ENCODE measurements around the gene B4GALNT3. TPM values are rescaled to one million over a fixed set of nuclear protein-coding genes. Genes with fewer than 3 reads are reported as not detected.
"Not testable (repeated sequence)": the region's sequence is repeated elsewhere in the genome, so short reads cannot be mapped to it uniquely, and the experiment has no call there.

The B4GALNT3 gene
- total RNA-seq, 1 experiment from 2014 or later: 2.3 TPM

GRCh38 chr12:418432-418831 lies 41.3 kb upstream of the B4GALNT3 start:
- no peak for ATAC-seq
- intact Hi-C loops (cut with micrococcal nuclease; ENCODE audit: unreplicated experiment) (no loop called here), in situ Hi-C loops (cut with HindIII; ENCODE audit: low pct_unique_long_range_greater_than_20kb, low sequenced_read_pairs) (no loop called here)
- POLR2A ChIA-PET: no interaction called here
- no peak for DNase-seq (ENCODE audit: low read depth, low spot score)
- Histone ChIP-seq H3K4me3 (ENCODE audit: low read depth in 2 of 2, low read length in 2 of 2) (no peak overlapping the region), H3K27ac (ENCODE audit: low read length) (no peak overlapping the region), H3K36me3 (ENCODE audit: control insufficient read depth, insufficient read depth, low read length) (no peaks in the 10 kb centered on the region; the same call in 1 of the 2 replicates), H3K27me3 (ENCODE audit: control insufficient read depth, insufficient read depth, low read length) (no peaks in the 10 kb centered on the region), H3K4me1 (ENCODE audit: control insufficient read depth, insufficient read depth, low read length) (no peaks in the 10 kb centered on the region), H3K9me3 (ENCODE audit: control insufficient read depth, insufficient read depth, low read depth, low read length) (no peaks in the 10 kb centered on the region)
- no TSS peak for BruUV-seq (replicated peaks)
- TF ChIP-seq POLR2AphosphoS5 (IDR thresholded peaks at IDR 0.05; ENCODE audit: low read depth, low read length): no peak
- no peak for TF ChIP-seq CTCF (IDR thresholded peaks at IDR 0.05)
- TF ChIP-seq REST (IDR thresholded peaks at IDR 0.05; ENCODE audit: insufficient read depth in 1 of 2, low read depth in 2 of 2, low read length in 1 of 2): no peak
- no peak for TF ChIP-seq TCF7L2 (IDR thresholded peaks at IDR 0.05; ENCODE audit: low read depth, low read length)
- no peak for TF ChIP-seq SIN3A (IDR thresholded peaks at IDR 0.05; ENCODE audit: borderline replicate concordance, insufficient read depth, low read depth, low read length)
- CTCF ChIA-PET: no interaction called here

GRCh38 chr12:422526-422925 lies 37.2 kb upstream of the B4GALNT3 start:
- H3K4me1 ChIP-seq (ENCODE audit: control insufficient read depth, insufficient read depth, low read length): no peaks in the 10 kb centered on the region
- no peak overlapping the region for H3K4me3 ChIP-seq (ENCODE audit: low read depth in 2 of 2, low read length in 2 of 2)
- in situ Hi-C loops (cut with HindIII; ENCODE audit: low pct_unique_long_range_greater_than_20kb, low sequenced_read_pairs) (no loop called here), intact Hi-C loops (cut with micrococcal nuclease; ENCODE audit: unreplicated experiment) (no loop called here)
- H3K27me3 ChIP-seq (ENCODE audit: control insufficient read depth, insufficient read depth, low read length): no peaks in the 10 kb centered on the region
- ChIA-PET CTCF (interaction anchor here (0.8 kb wide), 1 partner anchor 100 kb away, joined by 9 read pairs; no protein-coding TSS in a partner anchor), POLR2A (no interaction called here)
- BruUV-seq (replicated peaks): no TSS peak
- no peak for ATAC-seq
- no peak overlapping the region for H3K27ac ChIP-seq (ENCODE audit: low read length)
- H3K36me3 ChIP-seq (ENCODE audit: control insufficient read depth, insufficient read depth, low read length): no peaks in the 10 kb centered on the region
- TF ChIP-seq SIN3A (IDR thresholded peaks at IDR 0.05; ENCODE audit: borderline replicate concordance, insufficient read depth, low read depth, low read length) (no peak), REST (IDR thresholded peaks at IDR 0.05; ENCODE audit: insufficient read depth in 1 of 2, low read depth in 2 of 2, low read length in 1 of 2) (no peak), TCF7L2 (IDR thresholded peaks at IDR 0.05; ENCODE audit: low read depth, low read length) (no peak), CTCF (IDR thresholded peaks at IDR 0.05) (no peak), POLR2AphosphoS5 (IDR thresholded peaks at IDR 0.05; ENCODE audit: low read depth, low read length) (no peak)
- no peak for DNase-seq (ENCODE audit: low read depth, low spot score)
- H3K9me3 ChIP-seq (ENCODE audit: control insufficient read depth, insufficient read depth, low read depth, low read length): no peaks in the 10 kb centered on the region

- H3K4me3 ChIP-seq (ENCODE audit: low read depth in 2 of 2, low read length in 2 of 2); H3K27me3 ChIP-seq (ENCODE audit: control insufficient read depth, insufficient read depth, low read length); DNase-seq (ENCODE audit: low read depth, low spot score); BruUV-seq (replicated peaks); POLR2A ChIA-PET; in situ Hi-C loops (cut with HindIII; ENCODE audit: low pct_unique_long_range_greater_than_20kb, low sequenced_read_pairs); H3K27ac ChIP-seq (ENCODE audit: low read length); ATAC-seq; intact Hi-C loops (cut with micrococcal nuclease; ENCODE audit: unreplicated experiment); H3K4me1 ChIP-seq (ENCODE audit: control insufficient read depth, insufficient read depth, low read length); H3K36me3 ChIP-seq (ENCODE audit: control insufficient read depth, insufficient read depth, low read length); H3K9me3 ChIP-seq (ENCODE audit: control insufficient read depth, insufficient read depth, low read depth, low read length); CTCF ChIA-PET: not testable (repeated sequence)
These were observed 24.0 kb upstream of the B4GALNT3 start for GRCh38 chr12:435737-436136.
